Right lung (tissue), 5 donors: ENCODE measurements around the gene TRMT10B. TPM values are rescaled to one million over a fixed set of nuclear protein-coding genes. Genes with fewer than 3 reads are reported as not detected.
"Not testable (repeated sequence)": the region's sequence is repeated elsewhere in the genome, so short reads cannot be mapped to it uniquely, and the experiment has no call there.

Source experiments
- DNase-seq, 2 donors: peaks; one replicate each; pipeline ENCODE4 v3.0.0-alpha.2; 2013
- polyA plus RNA-seq, 5 donors: library from polyadenylated mRNA; unstranded; fragments of 120-200 nt; gene quantifications; one replicate each; pipeline versions ENCODE4 v1.2.1 to v1.2.3, GENCODE V29; 2013; ENCODE audit warnings: inconsistent platforms in 1 of 5, low replicate concordance in 1 of 5; ENCODE audit not compliant: insufficient read length in 5 of 5, insufficient read depth in 1 of 5

TRMT10B gene
- polyA plus RNA-seq, 5 donors = 20.2 to 27.2 (median 23.8) TPM

- DNase-seq = no peak
Observed at GRCh38 chr9:37749129-37749528, 4.5 kb upstream of the TRMT10B start.

GRCh38 chr9:37751186-37751585 is 2.4 kb upstream of the TRMT10B start:
- no peak for DNase-seq

GRCh38 chr9:37751704-37752103 is 1.9 kb upstream of the TRMT10B start:
- DNase-seq = not testable (repeated sequence)

- not testable (repeated sequence) for DNase-seq
Observed at GRCh38 chr9:37752112-37752511, 1.5 kb upstream of the TRMT10B start.

- DNase-seq = no peak
Observed at GRCh38 chr9:37752642-37753488, 740 bp upstream of the TRMT10B start.

GRCh38 chr9:37758747-37759146 is 5.1 kb downstream of the TRMT10B start:
- DNase-seq = no peak

GRCh38 chr9:37760416-37761161 is 7.0 kb downstream of the TRMT10B start:
- no peak for DNase-seq

GRCh38 chr9:37761511-37761910 is 7.9 kb downstream of the TRMT10B start:
- DNase-seq = no peak

- not testable (repeated sequence) for DNase-seq
Observed at GRCh38 chr9:37765263-37765662, 11.7 kb downstream of the TRMT10B start.

- DNase-seq = no peak
Observed at GRCh38 chr9:37769306-37769705, 15.7 kb downstream of the TRMT10B start.

- no peak for DNase-seq
Observed at GRCh38 chr9:37769995-37770394, 16.4 kb downstream of the TRMT10B start.

GRCh38 chr9:37775216-37775919 is 21.8 kb downstream of the TRMT10B start:
- no peak for DNase-seq

GRCh38 chr9:37776328-37776727 is 22.7 kb downstream of the TRMT10B start:
- no peak for DNase-seq

GRCh38 chr9:37778534-37778933 is 24.9 kb downstream of the TRMT10B start:
- DNase-seq = no peak

GRCh38 chr9:37784291-37784615 is 30.6 kb downstream of the TRMT10B start:
- no peak for DNase-seq

- peak; percentile 85 to 87 for DNase-seq
Observed at GRCh38 chr9:37784616-37785483, 31.2 kb downstream of the TRMT10B start, which contains the start of gene EXOSC3. TSS of gene EXOSC3 (minus strand) at chr9:37785064. CDS start at chr9:37785044, 20 bp downstream.

GRCh38 chr9:37787059-37787458 is 33.5 kb downstream of the TRMT10B start:
- no peak for DNase-seq

GRCh38 chr9:37788332-37788731 is 34.7 kb downstream of the TRMT10B start:
- no peak for DNase-seq

- no peak for DNase-seq
Observed at GRCh38 chr9:37790096-37790495, 36.5 kb downstream of the TRMT10B start.

GRCh38 chr9:37792122-37792521 is 38.5 kb downstream of the TRMT10B start:
- DNase-seq = no peak

- DNase-seq = no peak
Observed at GRCh38 chr9:37796232-37796631, 42.6 kb downstream of the TRMT10B start.
